SK-N-MC (cell line): ENCODE measurements around the gene ITSN1.

Experiments used
- EZH2 ChIP-seq: fragments of 200-600 bp; sonication (generic); IDR thresholded peaks from one replicate; pipeline ENCODE4 v1.6.1; 2017; ENCODE audit warnings: antibody characterized with exemption
- FOXP2 ChIP-seq: optimal IDR thresholded peaks from 2 replicates; pipeline ENCODE3; 2011; ENCODE audit warnings: mild to moderate bottlenecking, moderate library complexity; ENCODE audit not compliant: insufficient read depth; ENCODE audit errors: extremely low read length, control extremely low read depth
- POLR2AphosphoS5 ChIP-seq: IDR thresholded peaks from 2 replicates; pipeline ENCODE4 v1.6.1; 2012; ENCODE audit warnings: mild to moderate bottlenecking, low read depth, low read length, borderline replicate concordance

DNA sequence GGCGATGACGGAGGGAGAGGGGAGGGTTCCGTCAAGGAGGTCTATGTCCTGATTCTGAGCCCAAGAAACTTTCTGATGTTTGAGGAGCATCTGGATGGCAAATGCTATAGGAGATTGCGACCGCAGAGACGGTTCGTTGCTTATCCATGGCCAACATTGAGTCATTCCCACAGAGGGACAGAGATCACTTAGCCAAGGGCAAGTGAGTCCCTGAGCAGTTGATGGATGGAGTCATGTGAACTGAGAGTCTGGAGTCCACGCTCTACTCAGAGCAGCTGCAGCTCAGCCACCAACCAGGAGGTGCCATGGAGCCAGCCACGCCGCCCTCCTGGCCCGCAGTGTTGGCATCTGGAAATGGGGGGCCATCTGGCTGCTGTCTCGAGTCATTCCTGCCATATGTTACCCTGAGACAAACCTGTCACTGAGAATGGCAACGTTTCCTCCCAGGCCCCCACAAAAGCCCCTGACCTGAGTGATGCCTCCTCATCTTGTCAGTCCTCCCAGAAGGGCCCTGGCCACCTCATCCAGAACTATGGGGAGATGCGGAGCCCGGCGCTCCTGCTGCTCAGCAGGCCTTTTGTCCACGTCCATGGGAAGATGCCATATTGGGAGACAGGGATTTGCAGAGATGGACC, 214.7 kb downstream of the ITSN1 start:
- TF ChIP-seq POLR2AphosphoS5 (no peak), EZH2 (no peak), FOXP2 (no peak)
